Measurements from ENCODE around the gene FBXO38.

DNA sequence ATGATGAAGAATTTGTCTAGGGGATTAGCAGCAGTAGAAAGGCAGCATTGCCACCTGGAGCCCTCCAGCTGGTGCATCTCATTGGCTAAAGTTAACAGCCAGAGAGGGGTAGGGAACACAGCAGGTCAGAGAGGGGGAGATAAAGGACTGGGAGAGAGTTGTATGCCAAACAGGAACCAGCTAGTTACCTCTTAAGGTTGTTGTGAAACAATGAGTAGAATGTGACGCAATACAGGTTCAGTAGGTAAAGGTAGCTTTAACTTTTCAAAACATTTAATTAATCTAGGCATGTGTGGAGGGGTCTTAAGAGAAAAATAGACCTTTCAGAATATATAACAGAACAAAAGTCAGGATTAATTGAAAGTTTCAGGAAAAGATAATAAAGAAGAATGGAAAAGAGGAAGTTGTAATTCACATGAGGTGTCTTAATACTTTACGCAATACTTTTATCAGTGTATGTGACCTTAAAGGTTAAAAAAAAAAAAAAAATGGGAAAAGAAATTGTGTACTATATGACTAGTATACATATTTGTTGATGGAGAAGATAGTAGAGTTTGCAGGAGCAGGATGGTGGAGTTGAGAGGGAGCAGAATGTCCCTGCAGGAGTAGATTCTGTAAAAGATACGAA is 14.3 kb downstream of the FBXO38 start:
- TF ChIP-seq POLR2AphosphoS5 (IDR thresholded peaks at IDR 0.05; ENCODE audit: low read depth, low read length): no peak
- TF ChIP-seq POLR2A (IDR thresholded peaks at IDR 0.05; ENCODE audit: low read depth, low read length): no peak
- no peak for TF ChIP-seq PAX5 (IDR thresholded peaks at IDR 0.05; ENCODE audit: insufficient read depth, low read length, severe bottlenecking)
- TF ChIP-seq TAF1 (IDR thresholded peaks at IDR 0.05; ENCODE audit: low read depth, low read length): no peak
- TF ChIP-seq POU2F2 (IDR thresholded peaks at IDR 0.05; ENCODE audit: low read depth, low read length): no peak
